HG03135 (cell line): Measurements from ENCODE around the gene ULBP3.
"Not testable (repeated sequence)": the region's sequence is repeated elsewhere in the genome, so short reads cannot be mapped to it uniquely, and the experiment has no call there.

Experiments
- ATAC-seq: cut with Tn5 transposase; IDR thresholded peaks from one replicate; pipeline ENCODE4 v1.9.1; 2021; ENCODE audit warnings: mild to moderate bottlenecking, moderate library complexity; ENCODE audit not compliant: unreplicated experiment

The ULBP3 gene

GRCh38 chr6:150076196-150076893 lies 7.4 kb upstream of the ULBP3 start:
- ATAC-seq: no peak

GRCh38 chr6:150075034-150075421 lies 6.1 kb upstream of the ULBP3 start:
- ATAC-seq: no peak

GRCh38 chr6:150074396-150075033 lies 5.6 kb upstream of the ULBP3 start:
- ATAC-seq: not testable (repeated sequence)

- ATAC-seq: no peak
Observed at GRCh38 chr6:150072201-150072600, 3.3 kb upstream of the ULBP3 start.

GRCh38 chr6:150070236-150070818 lies 1.4 kb upstream of the ULBP3 start:
- ATAC-seq: no peak

GRCh38 chr6:150069706-150070105 lies 785 bp upstream of the ULBP3 start:
- ATAC-seq: no peak

- ATAC-seq: no peak
Observed at GRCh38 chr6:150068151-150068550, 770 bp downstream of the ULBP3 start.

GRCh38 chr6:150065083-150065482 lies 3.8 kb downstream of the ULBP3 start:
- no peak for ATAC-seq

- no peak for ATAC-seq
Observed at GRCh38 chr6:150063640-150064039, 5.3 kb downstream of the ULBP3 start.

GRCh38 chr6:150059973-150060372 lies 8.9 kb downstream of the ULBP3 start:
- ATAC-seq: not testable (repeated sequence)

- no peak for ATAC-seq
Observed at GRCh38 chr6:150058986-150059385, 9.9 kb downstream of the ULBP3 start.

- no peak for ATAC-seq
Observed at GRCh38 chr6:150058231-150058792, 10.6 kb downstream of the ULBP3 start.

- ATAC-seq: no peak
Observed at GRCh38 chr6:150057501-150057951, 11.4 kb downstream of the ULBP3 start.

GRCh38 chr6:150056916-150057315 lies 12.0 kb downstream of the ULBP3 start:
- no peak for ATAC-seq

- no peak for ATAC-seq
Observed at GRCh38 chr6:150056156-150056555, 12.8 kb downstream of the ULBP3 start.

- no peak for ATAC-seq
Observed at GRCh38 chr6:150055131-150055530, 13.8 kb downstream of the ULBP3 start.

- ATAC-seq: no peak
Observed at GRCh38 chr6:150053450-150053849, 15.5 kb downstream of the ULBP3 start.

- ATAC-seq: no peak
Observed at GRCh38 chr6:150050846-150051245, 18.1 kb downstream of the ULBP3 start.

GRCh38 chr6:150048099-150048498 lies 20.8 kb downstream of the ULBP3 start:
- ATAC-seq: no peak

- no peak for ATAC-seq
Observed at GRCh38 chr6:150046943-150047342, 22.0 kb downstream of the ULBP3 start.

GRCh38 chr6:150044621-150045145 lies 24.2 kb downstream of the ULBP3 start:
- no peak for ATAC-seq
